HepG2 (cell line): ENCODE measurements around the gene CARD16. TPM values are rescaled to one million over a fixed set of nuclear protein-coding genes. Genes with fewer than 3 reads are reported as not detected.
A peak's percentile ranks its signal among the peaks of the same experiment; 100 is the strongest.

ENCODE experiments used
- FOSL2 ChIP-seq: sonication (generic); formaldehyde crosslinking; IDR thresholded peaks from 2 replicates; pipeline ENCODE4 v1.4.0; 2020; ENCODE audit warnings: missing genetic modification reagents
- NFE2L2 ChIP-seq: fragments of 150-350 bp; IDR thresholded peaks from 2 replicates; pipeline ENCODE4 v1.6.1; 2014; ENCODE audit warnings: low read length
- NFKBIZ ChIP-seq: IDR thresholded peaks from 2 replicates; pipeline ENCODE4 v1.6.1; 2018; ENCODE audit warnings: missing genetic modification reagents, missing compliant biosample characterization
- SUZ12 ChIP-seq: fragments of 150-350 bp; IDR thresholded peaks from 2 replicates; pipeline ENCODE4 v1.6.1; 2014; ENCODE audit warnings: low read depth, low read length
- ZBTB38 ChIP-seq: sonication (generic); formaldehyde crosslinking; IDR thresholded peaks from 2 replicates; pipeline ENCODE4 v1.5.1; 2020; ENCODE audit warnings: mild to moderate bottlenecking, missing genetic modification reagents
- ZEB1 ChIP-seq: IDR thresholded peaks from 2 replicates; pipeline ENCODE4 v1.6.1; 2012; ENCODE audit warnings: mild to moderate bottlenecking, low read depth, inconsistent platforms; ENCODE audit not compliant: insufficient replicate concordance
- ZNF160 ChIP-seq: sonication (generic); formaldehyde crosslinking; IDR thresholded peaks from 2 replicates; pipeline ENCODE4 v1.8.0; 2022; ENCODE audit warnings: mild to moderate bottlenecking, inconsistent platforms, missing genetic modification reagents
- ZNF841 ChIP-seq: sonication (generic); formaldehyde crosslinking; IDR thresholded peaks from 2 replicates; pipeline ENCODE4 v1.8.1; 2023; ENCODE audit warnings: missing genetic modification reagents, borderline replicate concordance
- polyA plus RNA-seq, 8 experiments: library from polyadenylated mRNA; depleted of rRNA in 3 of 8; stranded (reverse) in 7 of 8; unstranded in 1 of 8; fragments of >200 nt; fragmentation: Illumina TruSeq in 4 of 8; extraction: Trizol in 4 of 8; gene quantifications; 2 replicates each; pipeline versions ENCODE4 v1.2.1 to v1.2.3, GENCODE V29; 2011 to 2016; ENCODE audit warnings: low read depth in 4 of 8, missing spikeins in 1 of 8, mixed read lengths in 1 of 8; ENCODE audit not compliant: insufficient read depth in 1 of 8
- total RNA-seq, 5 experiments: library from RNA; depleted of rRNA; stranded (reverse); fragments of >200 nt; fragmentation: Illumina TruSeq; extraction: Trizol; gene quantifications; 2 replicates each; pipeline ENCODE4 v1.2.3, GENCODE V29; 2016; ENCODE audit warnings: low read depth in 1 of 5
- TF ChIP-seq, protein P1 (sequence below): sonication (generic); formaldehyde crosslinking; IDR thresholded peaks from 2 replicates; pipeline ENCODE4 v1.9.0; 2021; ENCODE audit warnings: missing genetic modification reagents, borderline replicate concordance
- TF ChIP-seq, protein P2 (sequence below): sonication (generic); formaldehyde crosslinking; conservative IDR thresholded peaks from 2 replicates; pipeline ENCODE4 v1.4.0; 2020; ENCODE audit warnings: mild to moderate bottlenecking, missing genetic modification reagents, moderate library complexity
- TF ChIP-seq, protein P3 (sequence below): sonication (generic); formaldehyde crosslinking; IDR thresholded peaks from 2 replicates; pipeline ENCODE4 v1.5.0; 2020; ENCODE audit warnings: mild to moderate bottlenecking, missing genetic modification reagents
- TF ChIP-seq, protein P4 (sequence below): sonication (generic); formaldehyde crosslinking; IDR thresholded peaks from 2 replicates; pipeline ENCODE4 v1.4.0; 2020; ENCODE audit warnings: low read depth, missing genetic modification reagents
- TF ChIP-seq, protein P5 (sequence below): sonication (generic); formaldehyde crosslinking; IDR thresholded peaks from 2 replicates; pipeline ENCODE4 v1.5.1; 2020; ENCODE audit warnings: missing genetic modification reagents, mild to moderate bottlenecking, borderline replicate concordance
- TF ChIP-seq, protein P6 (sequence below): IDR thresholded peaks from 2 replicates; pipeline ENCODE4 v1.6.1; 2016; ENCODE audit warnings: mild to moderate bottlenecking

CARD16 gene
- total and polyA plus RNA-seq, 2 of the 13 experiments (the other 11 are each of a cell fraction or from before 2014, with no cell fraction given) = 0.34 TPM; not detected in 1

DNA sequence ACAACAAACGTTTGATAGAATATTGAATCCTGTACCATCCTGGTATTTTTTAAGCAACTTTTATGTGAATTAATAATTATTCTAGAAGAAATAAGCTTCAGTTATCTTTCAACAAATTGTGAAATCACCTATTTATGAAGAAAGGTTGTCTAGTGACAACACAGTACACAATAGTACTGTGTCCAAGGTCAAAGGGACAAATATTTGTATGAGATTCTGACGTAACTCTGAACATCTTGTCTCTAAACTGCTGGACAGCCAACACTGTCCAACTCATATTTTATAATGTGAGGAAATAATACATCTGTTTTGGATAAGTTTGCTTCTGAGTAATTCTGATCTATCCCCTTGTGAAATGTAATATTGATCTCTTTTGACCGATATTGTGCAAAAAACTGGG, 41.1 kb downstream of the CARD16 start (continued):
- TF ChIP-seq, protein P1, sequence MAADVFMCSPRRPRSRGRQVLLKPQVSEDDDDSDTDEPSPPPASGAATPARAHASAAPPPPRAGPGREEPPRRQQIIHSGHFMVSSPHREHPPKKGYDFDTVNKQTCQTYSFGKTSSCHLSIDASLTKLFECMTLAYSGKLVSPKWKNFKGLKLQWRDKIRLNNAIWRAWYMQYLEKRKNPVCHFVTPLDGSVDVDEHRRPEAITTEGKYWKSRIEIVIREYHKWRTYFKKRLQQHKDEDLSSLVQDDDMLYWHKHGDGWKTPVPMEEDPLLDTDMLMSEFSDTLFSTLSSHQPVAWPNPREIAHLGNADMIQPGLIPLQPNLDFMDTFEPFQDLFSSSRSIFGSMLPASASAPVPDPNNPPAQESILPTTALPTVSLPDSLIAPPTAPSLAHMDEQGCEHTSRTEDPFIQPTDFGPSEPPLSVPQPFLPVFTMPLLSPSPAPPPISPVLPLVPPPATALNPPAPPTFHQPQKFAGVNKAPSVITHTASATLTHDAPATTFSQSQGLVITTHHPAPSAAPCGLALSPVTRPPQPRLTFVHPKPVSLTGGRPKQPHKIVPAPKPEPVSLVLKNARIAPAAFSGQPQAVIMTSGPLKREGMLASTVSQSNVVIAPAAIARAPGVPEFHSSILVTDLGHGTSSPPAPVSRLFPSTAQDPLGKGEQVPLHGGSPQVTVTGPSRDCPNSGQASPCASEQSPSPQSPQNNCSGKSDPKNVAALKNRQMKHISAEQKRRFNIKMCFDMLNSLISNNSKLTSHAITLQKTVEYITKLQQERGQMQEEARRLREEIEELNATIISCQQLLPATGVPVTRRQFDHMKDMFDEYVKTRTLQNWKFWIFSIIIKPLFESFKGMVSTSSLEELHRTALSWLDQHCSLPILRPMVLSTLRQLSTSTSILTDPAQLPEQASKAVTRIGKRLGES (CRISPR knock-in tag) = no peak
- TF ChIP-seq, protein P2, sequence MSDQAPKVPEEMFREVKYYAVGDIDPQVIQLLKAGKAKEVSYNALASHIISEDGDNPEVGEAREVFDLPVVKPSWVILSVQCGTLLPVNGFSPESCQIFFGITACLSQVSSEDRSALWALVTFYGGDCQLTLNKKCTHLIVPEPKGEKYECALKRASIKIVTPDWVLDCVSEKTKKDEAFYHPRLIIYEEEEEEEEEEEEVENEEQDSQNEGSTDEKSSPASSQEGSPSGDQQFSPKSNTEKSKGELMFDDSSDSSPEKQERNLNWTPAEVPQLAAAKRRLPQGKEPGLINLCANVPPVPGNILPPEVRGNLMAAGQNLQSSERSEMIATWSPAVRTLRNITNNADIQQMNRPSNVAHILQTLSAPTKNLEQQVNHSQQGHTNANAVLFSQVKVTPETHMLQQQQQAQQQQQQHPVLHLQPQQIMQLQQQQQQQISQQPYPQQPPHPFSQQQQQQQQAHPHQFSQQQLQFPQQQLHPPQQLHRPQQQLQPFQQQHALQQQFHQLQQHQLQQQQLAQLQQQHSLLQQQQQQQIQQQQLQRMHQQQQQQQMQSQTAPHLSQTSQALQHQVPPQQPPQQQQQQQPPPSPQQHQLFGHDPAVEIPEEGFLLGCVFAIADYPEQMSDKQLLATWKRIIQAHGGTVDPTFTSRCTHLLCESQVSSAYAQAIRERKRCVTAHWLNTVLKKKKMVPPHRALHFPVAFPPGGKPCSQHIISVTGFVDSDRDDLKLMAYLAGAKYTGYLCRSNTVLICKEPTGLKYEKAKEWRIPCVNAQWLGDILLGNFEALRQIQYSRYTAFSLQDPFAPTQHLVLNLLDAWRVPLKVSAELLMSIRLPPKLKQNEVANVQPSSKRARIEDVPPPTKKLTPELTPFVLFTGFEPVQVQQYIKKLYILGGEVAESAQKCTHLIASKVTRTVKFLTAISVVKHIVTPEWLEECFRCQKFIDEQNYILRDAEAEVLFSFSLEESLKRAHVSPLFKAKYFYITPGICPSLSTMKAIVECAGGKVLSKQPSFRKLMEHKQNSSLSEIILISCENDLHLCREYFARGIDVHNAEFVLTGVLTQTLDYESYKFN (CRISPR knock-in tag) = peak; percentile 50
- TF ChIP-seq NFKBIZ (no peak), ZNF841 (no peak), SUZ12 (no peak), NFE2L2 (no peak), ZBTB38 (CRISPR knock-in tag) (no peak), ZEB1 (no peak), FOSL2 (no peak), ZNF160 (CRISPR knock-in tag) (no peak)
- TF ChIP-seq, protein P3, sequence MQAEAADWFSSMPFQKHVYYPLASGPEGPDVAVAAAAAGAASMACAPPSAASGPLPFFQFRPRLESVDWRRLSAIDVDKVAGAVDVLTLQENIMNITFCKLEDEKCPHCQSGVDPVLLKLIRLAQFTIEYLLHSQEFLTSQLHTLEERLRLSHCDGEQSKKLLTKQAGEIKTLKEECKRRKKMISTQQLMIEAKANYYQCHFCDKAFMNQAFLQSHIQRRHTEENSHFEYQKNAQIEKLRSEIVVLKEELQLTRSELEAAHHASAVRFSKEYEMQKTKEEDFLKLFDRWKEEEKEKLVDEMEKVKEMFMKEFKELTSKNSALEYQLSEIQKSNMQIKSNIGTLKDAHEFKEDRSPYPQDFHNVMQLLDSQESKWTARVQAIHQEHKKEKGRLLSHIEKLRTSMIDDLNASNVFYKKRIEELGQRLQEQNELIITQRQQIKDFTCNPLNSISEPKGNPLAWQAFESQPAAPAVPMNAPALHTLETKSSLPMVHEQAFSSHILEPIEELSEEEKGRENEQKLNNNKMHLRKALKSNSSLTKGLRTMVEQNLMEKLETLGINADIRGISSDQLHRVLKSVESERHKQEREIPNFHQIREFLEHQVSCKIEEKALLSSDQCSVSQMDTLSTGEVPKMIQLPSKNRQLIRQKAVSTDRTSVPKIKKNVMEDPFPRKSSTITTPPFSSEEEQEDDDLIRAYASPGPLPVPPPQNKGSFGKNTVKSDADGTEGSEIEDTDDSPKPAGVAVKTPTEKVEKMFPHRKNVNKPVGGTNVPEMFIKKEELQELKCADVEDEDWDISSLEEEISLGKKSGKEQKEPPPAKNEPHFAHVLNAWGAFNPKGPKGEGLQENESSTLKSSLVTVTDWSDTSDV (CRISPR knock-in tag) = no peak
- TF ChIP-seq, protein P4, sequence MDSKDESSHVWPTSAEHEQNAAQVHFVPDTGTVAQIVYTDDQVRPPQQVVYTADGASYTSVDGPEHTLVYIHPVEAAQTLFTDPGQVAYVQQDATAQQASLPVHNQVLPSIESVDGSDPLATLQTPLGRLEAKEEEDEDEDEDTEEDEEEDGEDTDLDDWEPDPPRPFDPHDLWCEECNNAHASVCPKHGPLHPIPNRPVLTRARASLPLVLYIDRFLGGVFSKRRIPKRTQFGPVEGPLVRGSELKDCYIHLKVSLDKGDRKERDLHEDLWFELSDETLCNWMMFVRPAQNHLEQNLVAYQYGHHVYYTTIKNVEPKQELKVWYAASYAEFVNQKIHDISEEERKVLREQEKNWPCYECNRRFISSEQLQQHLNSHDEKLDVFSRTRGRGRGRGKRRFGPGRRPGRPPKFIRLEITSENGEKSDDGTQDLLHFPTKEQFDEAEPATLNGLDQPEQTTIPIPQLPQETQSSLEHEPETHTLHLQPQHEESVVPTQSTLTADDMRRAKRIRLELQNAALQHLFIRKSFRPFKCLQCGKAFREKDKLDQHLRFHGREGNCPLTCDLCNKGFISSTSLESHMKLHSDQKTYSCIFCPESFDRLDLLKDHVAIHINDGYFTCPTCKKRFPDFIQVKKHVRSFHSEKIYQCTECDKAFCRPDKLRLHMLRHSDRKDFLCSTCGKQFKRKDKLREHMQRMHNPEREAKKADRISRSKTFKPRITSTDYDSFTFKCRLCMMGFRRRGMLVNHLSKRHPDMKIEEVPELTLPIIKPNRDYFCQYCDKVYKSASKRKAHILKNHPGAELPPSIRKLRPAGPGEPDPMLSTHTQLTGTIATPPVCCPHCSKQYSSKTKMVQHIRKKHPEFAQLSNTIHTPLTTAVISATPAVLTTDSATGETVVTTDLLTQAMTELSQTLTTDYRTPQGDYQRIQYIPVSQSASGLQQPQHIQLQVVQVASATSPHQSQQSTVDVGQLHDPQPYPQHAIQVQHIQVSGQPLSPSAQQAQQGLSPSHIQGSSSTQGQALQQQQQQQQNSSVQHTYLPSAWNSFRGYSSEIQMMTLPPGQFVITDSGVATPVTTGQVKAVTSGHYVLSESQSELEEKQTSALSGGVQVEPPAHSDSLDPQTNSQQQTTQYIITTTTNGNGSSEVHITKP (CRISPR knock-in tag) = no peak
- TF ChIP-seq, protein P5, sequence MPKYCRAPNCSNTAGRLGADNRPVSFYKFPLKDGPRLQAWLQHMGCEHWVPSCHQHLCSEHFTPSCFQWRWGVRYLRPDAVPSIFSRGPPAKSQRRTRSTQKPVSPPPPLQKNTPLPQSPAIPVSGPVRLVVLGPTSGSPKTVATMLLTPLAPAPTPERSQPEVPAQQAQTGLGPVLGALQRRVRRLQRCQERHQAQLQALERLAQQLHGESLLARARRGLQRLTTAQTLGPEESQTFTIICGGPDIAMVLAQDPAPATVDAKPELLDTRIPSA = no peak
- TF ChIP-seq, protein P6, sequence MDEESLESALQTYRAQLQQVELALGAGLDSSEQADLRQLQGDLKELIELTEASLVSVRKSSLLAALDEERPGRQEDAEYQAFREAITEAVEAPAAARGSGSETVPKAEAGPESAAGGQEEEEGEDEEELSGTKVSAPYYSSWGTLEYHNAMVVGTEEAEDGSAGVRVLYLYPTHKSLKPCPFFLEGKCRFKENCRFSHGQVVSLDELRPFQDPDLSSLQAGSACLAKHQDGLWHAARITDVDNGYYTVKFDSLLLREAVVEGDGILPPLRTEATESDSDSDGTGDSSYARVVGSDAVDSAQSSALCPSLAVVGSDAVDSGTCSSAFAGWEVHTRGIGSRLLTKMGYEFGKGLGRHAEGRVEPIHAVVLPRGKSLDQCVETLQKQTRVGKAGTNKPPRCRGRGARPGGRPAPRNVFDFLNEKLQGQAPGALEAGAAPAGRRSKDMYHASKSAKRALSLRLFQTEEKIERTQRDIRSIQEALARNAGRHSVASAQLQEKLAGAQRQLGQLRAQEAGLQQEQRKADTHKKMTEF = no peak
